NOMO-1 treated with dmso at 0.1 percent for 144 hours (cell line): ENCODE results near the gene PTBP1.
A peak's percentile ranks its signal among the peaks of the same experiment; 100 is the strongest.
"Not testable (repeated sequence)": the region's sequence is repeated elsewhere in the genome, so short reads cannot be mapped to it uniquely, and the experiment has no call there.

ENCODE experiments used
- DNase-seq: peaks from one replicate; lab custom pipeline; 2025; ENCODE audit not compliant: unreplicated experiment; lab: John Stamatoyannopoulos, UW

Gene PTBP1

DNA sequence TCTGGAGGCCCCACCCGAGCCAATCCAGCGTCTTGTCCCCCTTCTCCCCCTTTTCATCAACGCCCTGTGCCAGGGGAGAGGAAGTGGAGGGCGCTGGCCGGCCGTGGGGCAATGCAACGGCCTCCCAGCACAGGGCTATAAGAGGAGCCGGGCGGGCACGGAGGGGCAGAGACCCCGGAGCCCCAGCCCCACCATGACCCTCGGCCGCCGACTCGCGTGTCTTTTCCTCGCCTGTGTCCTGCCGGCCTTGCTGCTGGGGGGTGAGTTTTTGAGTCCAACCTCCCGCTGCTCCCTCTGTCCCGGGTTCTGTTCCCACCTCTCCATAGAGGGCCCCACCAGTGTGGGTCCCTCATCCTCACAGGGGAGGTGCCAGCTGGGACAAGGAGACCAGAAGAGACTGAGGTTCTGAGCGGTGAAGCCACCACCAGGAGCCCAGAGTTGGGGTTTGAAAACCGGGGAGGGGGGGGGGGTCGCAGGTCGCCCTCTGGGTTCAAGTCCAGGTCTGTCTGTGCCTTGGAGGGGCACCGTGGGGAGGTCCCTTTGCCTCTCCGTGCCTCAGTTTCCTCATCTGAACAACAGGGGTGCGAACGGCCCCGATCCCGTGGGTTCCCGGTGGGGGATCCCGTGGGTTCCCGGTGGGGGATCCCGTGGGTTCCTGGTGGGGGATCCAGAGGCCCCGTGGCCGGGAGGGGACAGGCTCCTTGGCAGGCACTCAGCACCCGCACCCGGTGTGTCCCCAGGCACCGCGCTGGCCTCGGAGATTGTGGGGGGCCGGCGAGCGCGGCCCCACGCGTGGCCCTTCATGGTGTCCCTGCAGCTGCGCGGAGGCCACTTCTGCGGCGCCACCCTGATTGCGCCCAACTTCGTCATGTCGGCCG lies 55.1 kb downstream of the PTBP1 start, which contains the start of gene ELANE:
TSS of gene ELANE (plus strand) at position 168 of the 878 bp plus-strand sequence. CDS start at position 194, 26 bp downstream.
- peak; percentile 69 for DNase-seq

DNA sequence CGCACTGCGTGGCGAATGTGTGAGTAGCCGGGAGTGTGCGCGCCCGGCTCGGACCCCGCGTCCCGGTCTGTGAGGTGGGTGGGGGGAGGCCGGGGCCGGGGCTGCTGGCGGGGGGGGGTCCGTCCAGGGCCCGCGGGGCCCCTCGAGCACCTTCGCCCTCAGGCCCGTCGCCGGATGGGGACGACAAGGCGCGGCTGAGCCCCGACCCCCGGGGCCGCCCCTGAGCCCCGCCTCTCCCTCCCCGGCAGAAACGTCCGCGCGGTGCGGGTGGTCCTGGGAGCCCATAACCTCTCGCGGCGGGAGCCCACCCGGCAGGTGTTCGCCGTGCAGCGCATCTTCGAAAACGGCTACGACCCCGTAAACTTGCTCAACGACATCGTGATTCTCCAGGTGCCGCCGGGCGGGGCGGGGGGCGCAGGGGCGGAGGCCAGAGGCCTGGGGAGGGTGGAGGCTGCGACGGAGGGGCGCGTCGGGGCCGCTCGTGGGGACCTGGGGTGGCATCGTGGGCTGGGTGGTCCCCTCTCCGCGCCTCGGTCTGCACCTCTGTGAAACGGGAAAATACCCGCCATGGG lies 55.8 kb downstream of the PTBP1 start:
- DNase-seq = no peak

- DNase-seq = not testable (repeated sequence)
These were observed 56.5 kb downstream of the PTBP1 start for GRCh38 chr19:853614-854220.

GRCh38 chr19:854549-854948 lies 57.3 kb downstream of the PTBP1 start:
- no peak for DNase-seq

- DNase-seq = no peak
These were observed 57.9 kb downstream of the PTBP1 start for GRCh38 chr19:855142-855541.

GRCh38 chr19:855566-856120 lies 58.4 kb downstream of the PTBP1 start:
- DNase-seq = no peak

DNA sequence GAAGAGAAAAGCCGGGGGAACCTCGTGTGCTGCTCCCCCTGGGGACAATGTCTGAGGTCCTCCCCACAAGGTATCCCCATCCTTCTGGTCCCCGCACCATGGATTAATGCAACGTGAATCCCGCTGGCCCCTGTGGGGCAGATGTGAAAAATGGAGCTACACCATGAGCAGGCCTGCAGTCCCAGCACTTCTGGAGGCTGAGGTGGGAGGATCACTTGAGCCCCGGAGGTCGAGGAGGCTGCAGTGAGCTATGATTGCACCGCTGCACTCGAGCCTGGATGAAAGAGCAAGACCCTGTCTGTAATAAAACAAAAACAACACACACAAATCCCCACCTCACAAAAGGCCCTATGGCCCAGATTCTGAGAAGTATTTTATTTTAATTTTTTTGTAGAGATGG lies 61.0 kb downstream of the PTBP1 start:
- no peak for DNase-seq

DNA sequence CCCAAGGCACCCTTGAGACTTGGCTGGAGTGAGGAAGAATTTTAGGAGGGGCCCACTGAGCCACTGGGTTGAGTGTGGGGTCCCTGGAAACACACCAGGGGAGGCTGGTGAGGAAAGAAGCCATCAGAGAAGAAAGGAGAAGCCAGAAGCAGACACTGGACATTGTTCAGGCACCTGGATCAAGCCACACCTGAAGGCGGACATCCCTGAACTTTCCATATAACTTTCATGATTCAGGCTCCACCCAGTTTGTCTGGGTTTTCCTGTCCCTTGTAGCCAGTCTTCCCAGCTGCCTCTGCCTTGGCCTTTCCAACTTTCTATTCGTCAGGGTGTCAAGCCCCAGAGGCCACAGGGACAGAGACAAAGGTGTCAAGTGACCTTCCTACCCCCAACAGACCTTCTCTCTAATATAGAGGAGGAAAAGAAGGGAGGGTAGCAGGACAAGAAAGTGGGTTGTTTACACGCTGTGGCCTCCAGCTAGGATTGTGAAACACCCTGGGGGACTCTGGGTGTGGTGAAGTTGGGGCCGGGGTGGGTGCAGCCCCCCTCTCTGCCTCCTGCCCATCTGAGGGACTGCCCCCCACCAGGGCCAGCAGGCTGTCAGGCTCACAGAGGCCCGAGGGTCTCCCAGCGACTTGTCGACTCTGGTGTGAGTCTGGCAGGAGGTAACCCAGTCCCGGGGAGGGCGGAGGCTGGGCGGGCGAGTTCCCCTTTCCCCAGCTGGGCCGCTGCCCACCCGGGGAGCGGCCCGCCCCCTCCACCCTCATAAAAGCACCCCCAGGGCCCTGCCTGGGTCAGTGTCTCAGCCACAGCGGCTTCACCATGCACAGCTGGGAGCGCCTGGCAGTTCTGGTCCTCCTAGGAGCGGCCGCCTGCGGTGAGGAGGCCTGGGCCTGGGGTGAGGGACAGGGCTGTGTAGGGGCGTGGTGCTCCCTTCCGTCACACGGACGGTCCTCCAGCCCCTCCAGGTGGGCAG lies 61.9 kb downstream of the PTBP1 start, which contains the start of gene CFD:
TSS of gene CFD (plus strand) at position 797 of the 976 bp plus-strand sequence. CDS start at position 823, 26 bp downstream.
- peak; percentile 62 for DNase-seq

GRCh38 chr19:861141-861755 lies 64.0 kb downstream of the PTBP1 start:
- no peak for DNase-seq
